Vagina (tissue), 2 donors: ENCODE data around the gene DNAH6.

Source experiments
- POLR2AphosphoS5 ChIP-seq, 2 donors: sonication (generic); formaldehyde crosslinking; IDR thresholded peaks; one replicate each; pipeline ENCODE4 v1.9.0; 2017; ENCODE audit warnings: antibody characterized with exemption in 2 of 2, mild to moderate bottlenecking in 2 of 2, low read depth in 1 of 2; ENCODE audit not compliant: insufficient read depth in 1 of 2
- TF ChIP-seq, protein P1 (sequence below), 3 experiments: fragments of 450-650 bp in 2 of 3; fragments of 200-600 bp in 1 of 3; sonication (generic) in 1 of 3; IDR thresholded peaks; one replicate each; pipeline ENCODE4 v1.5.1; 2017 to 2019; ENCODE audit warnings: antibody characterized with exemption in 3 of 3, mild to moderate bottlenecking in 2 of 3, moderate library complexity in 2 of 3

DNA sequence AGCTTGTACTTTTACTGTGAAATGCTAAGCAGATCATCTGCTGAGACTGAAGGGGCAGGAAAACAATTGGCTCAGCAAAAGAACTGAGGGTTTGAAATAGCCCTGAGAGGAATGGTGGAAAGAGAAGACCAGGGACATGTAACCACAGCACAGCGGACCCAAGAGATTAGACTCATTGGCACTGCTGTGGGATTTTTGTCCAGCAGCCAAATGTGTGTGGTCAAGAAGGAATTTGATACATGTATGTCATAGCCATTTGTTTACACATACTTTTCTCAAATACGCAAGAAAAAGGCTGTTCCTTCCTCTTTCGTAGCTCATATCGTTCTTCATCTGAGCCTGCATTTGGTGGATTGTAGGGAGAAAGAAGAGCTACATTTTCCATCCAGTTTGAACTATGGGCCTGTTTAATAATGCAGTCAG lies 290.8 kb downstream of the DNAH6 start:
- TF ChIP-seq, protein P1, sequence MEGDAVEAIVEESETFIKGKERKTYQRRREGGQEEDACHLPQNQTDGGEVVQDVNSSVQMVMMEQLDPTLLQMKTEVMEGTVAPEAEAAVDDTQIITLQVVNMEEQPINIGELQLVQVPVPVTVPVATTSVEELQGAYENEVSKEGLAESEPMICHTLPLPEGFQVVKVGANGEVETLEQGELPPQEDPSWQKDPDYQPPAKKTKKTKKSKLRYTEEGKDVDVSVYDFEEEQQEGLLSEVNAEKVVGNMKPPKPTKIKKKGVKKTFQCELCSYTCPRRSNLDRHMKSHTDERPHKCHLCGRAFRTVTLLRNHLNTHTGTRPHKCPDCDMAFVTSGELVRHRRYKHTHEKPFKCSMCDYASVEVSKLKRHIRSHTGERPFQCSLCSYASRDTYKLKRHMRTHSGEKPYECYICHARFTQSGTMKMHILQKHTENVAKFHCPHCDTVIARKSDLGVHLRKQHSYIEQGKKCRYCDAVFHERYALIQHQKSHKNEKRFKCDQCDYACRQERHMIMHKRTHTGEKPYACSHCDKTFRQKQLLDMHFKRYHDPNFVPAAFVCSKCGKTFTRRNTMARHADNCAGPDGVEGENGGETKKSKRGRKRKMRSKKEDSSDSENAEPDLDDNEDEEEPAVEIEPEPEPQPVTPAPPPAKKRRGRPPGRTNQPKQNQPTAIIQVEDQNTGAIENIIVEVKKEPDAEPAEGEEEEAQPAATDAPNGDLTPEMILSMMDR (IDR thresholded peaks at IDR 0.05) = no peak
- TF ChIP-seq POLR2AphosphoS5 (IDR thresholded peaks at IDR 0.05; ENCODE audit: insufficient read depth in 1 of 2, low read depth in 1 of 2) = no peak
